Thoracic aorta (tissue), 2 donors: ENCODE results near the gene LTN1. TPM values are rescaled to one million over a fixed set of nuclear protein-coding genes. Genes with fewer than 3 reads are reported as not detected.
A peak's percentile ranks its signal among the peaks of the same experiment; 100 is the strongest.

Source experiments
- ATAC-seq: fragments of 150-250 bp; one replicate; pipeline ENCODE4 v1.8.0; 2017; ENCODE audit warnings: low read depth; ENCODE audit not compliant: insufficient number of reproducible peaks, low FRiP score
- DNase-seq: peaks from one replicate; pipeline ENCODE4 v3.0.0-alpha.2; 2020; ENCODE audit warnings: low spot score
- H3K27ac ChIP-seq, 2 donors: fragments of 200-600 bp; sonication (generic); 1 replicate in 1 of 2; 2 replicates in 1 of 2; pipeline ENCODE4 v1.5.1; 2016; ENCODE audit warnings: mild to moderate bottlenecking in 2 of 2, moderate library complexity in 2 of 2
- H3K27me3 ChIP-seq: fragments of 200-600 bp; sonication (generic); replicated peaks from 2 replicates; pipeline ENCODE4 v1.6.0; 2016; ENCODE audit warnings: mild to moderate bottlenecking; ENCODE audit not compliant: insufficient read depth
- H3K36me3 ChIP-seq: fragments of 200-600 bp; sonication (generic); one replicate; pipeline ENCODE4 v1.5.1; 2016
- H3K4me1 ChIP-seq, 2 donors: fragments of 200-600 bp; sonication (generic); 1 replicate in 1 of 2; 2 replicates in 1 of 2; pipeline versions ENCODE4 v1.5.1 to v1.6.0; 2016; ENCODE audit warnings: low read depth in 2 of 2, mild to moderate bottlenecking in 1 of 2; ENCODE audit not compliant: control insufficient read depth in 1 of 2
- H3K4me3 ChIP-seq: fragments of 200-600 bp; sonication (generic); 2 replicates; pipeline ENCODE4 v1.5.1; 2016; ENCODE audit warnings: mild to moderate bottlenecking
- H3K9me3 ChIP-seq: fragments of 200-600 bp; sonication (generic); 2 replicates; pipeline ENCODE4 v1.5.1; 2016
- CTCF ChIP-seq: fragments of 200-600 bp; sonication (generic); IDR thresholded peaks from one replicate; pipeline ENCODE4 v1.5.1; 2019; ENCODE audit warnings: antibody characterized with exemption
- total RNA-seq, 2 donors: library from RNA; depleted of rRNA; stranded (reverse); fragments of >200 nt; gene quantifications; one replicate each; pipeline versions ENCODE4 v1.1.0 to v1.2.3, GENCODE V29; 2016

LTN1 gene
- total RNA-seq, 2 donors from 2014 or later = 23.4 to 26.8 TPM

DNA sequence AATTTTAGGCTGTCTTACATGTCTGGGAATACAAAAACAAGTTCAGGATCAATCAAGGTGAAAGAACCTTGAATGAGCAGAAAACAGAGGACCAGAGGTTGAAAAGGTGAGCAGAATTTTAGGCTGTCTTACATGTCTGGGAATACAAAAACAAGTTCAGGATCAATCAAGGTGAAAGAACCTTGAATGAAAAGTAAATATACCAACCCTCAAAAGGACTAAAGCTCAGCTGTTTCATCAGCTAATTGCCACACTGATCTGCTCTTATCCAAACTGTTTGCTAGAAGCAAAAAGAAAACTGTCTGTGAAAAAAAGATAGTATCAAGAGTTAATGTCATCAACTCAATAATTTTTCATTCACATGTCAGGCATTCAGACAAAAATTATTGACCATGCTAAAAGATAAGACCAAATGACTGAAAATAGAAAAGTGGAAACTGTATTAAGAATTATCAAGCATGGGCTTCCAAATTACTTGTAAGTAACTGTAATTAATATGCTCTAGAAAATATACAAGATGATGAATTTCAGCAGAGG lies 69.2 kb downstream of the LTN1 start:
- ATAC-seq (no peak), DNase-seq (no peak)
- Histone ChIP-seq H3K4me1 (no peaks in the 10 kb centered on the region), H3K9me3 (no peaks in the 10 kb centered on the region), H3K4me3 (no peak overlapping the region), H3K27ac (no peak overlapping the region), H3K36me3 (no peaks in the 10 kb centered on the region), H3K27me3 (no peaks in the 10 kb centered on the region)
- TF ChIP-seq CTCF = no peak

- H3K4me3 ChIP-seq = no peak overlapping the region
- no peaks in the 10 kb centered on the region for H3K9me3 ChIP-seq
- TF ChIP-seq CTCF = no peak
- H3K27me3 ChIP-seq = no peaks in the 10 kb centered on the region
- DNase-seq = no peak
- H3K4me1 ChIP-seq = no peaks in the 10 kb centered on the region
- H3K36me3 ChIP-seq = no peaks in the 10 kb centered on the region
- H3K27ac ChIP-seq = no peak overlapping the region
- ATAC-seq = no peak
Observed at GRCh38 chr21:28922368-28922767, 70.3 kb downstream of the LTN1 start.

DNA sequence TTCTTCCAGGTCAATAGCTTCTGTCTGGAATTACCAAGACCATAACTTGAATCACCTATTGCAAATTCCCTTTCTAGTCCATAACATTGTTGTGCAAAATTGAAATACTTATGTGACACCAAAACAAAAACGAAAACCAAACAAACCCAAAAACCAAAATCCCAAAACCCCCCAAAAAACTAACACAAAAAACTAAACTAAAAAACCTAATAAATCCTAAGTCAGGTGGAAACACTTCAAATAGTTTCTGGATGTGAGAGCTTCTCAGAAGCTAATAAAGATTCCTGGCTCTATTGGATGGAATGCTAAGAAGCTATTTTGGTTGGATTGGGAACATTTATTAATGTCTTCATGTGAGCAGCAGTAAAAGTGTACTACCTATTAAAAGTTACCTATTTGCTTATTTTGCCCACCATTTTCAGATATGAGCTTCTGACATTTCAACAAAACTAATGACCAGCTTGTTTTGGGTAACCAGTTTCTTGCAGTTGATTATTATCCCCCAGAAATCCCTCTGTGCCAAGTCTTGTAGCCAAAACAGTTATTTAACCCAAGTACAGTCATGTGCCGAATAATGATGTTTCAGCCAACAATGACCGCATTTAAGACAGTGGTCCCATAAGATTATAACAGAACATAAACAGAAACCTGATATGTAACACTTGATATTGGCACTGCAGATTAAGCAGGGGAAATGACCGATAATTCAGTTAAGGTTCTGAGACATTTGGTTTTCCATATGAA lies 76.4 kb downstream of the LTN1 start:
- no peak overlapping the region for H3K4me3 ChIP-seq
- no peaks in the 10 kb centered on the region for H3K9me3 ChIP-seq
- ATAC-seq (no peak), DNase-seq (no peak)
- H3K27ac ChIP-seq = peak overlapping the region; percentile 16 to 23
- H3K27me3 ChIP-seq = no peaks in the 10 kb centered on the region
- no peaks in the 10 kb centered on the region for H3K36me3 ChIP-seq
- H3K4me1 ChIP-seq = peaks cover 14 to 22% of the 10 kb centered on the region in 2 donors
- TF ChIP-seq CTCF = no peak

- no peaks in the 10 kb centered on the region for H3K27me3 ChIP-seq
- H3K36me3 ChIP-seq = no peaks in the 10 kb centered on the region
- DNase-seq = no peak
- TF ChIP-seq CTCF = no peak
- ATAC-seq = no peak
- H3K9me3 ChIP-seq = no peaks in the 10 kb centered on the region
- H3K4me3 ChIP-seq = no peak overlapping the region
- H3K4me1 ChIP-seq = peaks cover 21 to 43% of the 10 kb centered on the region in 2 donors
- no peak overlapping the region for H3K27ac ChIP-seq
Observed at GRCh38 chr21:28913071-28913470, 79.6 kb downstream of the LTN1 start.

DNA sequence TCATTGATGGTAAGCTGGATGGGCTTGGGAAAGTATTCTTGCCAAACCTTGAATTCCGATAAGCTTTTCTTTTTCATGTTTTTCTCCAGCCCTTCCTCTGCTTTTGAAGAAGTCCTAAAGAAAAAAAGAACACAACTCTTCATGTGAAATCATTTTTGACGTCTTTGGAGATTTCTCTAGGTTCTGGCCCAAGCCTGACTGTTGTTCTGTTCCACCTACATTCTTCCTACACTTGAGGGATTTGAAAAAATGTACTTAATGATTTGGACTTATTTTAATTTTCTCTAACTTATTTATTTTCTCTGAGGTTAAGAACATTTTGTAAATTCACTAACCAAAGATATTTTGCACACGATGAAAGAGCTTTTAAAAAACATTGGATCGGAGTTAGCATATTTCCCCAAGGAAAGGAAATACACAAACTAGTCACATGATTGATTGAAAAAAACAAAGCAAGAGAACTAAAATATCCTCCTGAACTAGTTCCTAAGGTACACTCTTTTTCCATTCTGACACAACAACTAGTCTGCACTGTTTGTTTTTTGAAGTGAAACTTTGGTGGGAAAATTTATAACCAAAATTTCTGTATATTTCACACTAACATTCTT lies 82.3 kb downstream of the LTN1 start:
- TF ChIP-seq CTCF = no peak
- H3K27ac ChIP-seq = peak overlapping the region; percentile 66 to 78
- ATAC-seq = no peak

More for the DNA sequence above, 82.3 kb downstream of the LTN1 start:
- H3K4me3 ChIP-seq = no peak overlapping the region
- H3K4me1 ChIP-seq = peaks cover 12 to 32% of the 10 kb centered on the region in 2 donors
- H3K9me3 ChIP-seq = no peaks in the 10 kb centered on the region
- no peaks in the 10 kb centered on the region for H3K36me3 ChIP-seq
- no peaks in the 10 kb centered on the region for H3K27me3 ChIP-seq
- no peak for DNase-seq
